GM23338 (cell line): Measurements from ENCODE around the gene GPC6. TPM values are rescaled to one million over a fixed set of nuclear protein-coding genes. Genes with fewer than 3 reads are reported as not detected.
A peak's percentile ranks its signal among the peaks of the same experiment; 100 is the strongest.

Experiments
- ATAC-seq: fragments of 200-7000 bp; cut with Tn5 transposase; 3 replicates; pipeline ENCODE4 v1.9.1; 2020
- DNase-seq: peaks from one replicate; pipeline ENCODE4 v3.0.0-alpha.2; 2015; ENCODE audit warnings: low spot score
- H2AFZ ChIP-seq: fragments of 200-600 bp; sonication (generic); 2 replicates; pipeline ENCODE4 v1.8.0; 2016; ENCODE audit warnings: antibody characterized with exemption, mild to moderate bottlenecking, moderate library complexity
- H3F3A ChIP-seq: fragments of 200-600 bp; sonication (generic); replicated peaks from 2 replicates; pipeline ENCODE4 v1.8.0; 2017; ENCODE audit warnings: antibody characterized with exemption, mixed run types, low read depth
- H3K27ac ChIP-seq: fragments of 200-600 bp; sonication (generic); 2 replicates; pipeline ENCODE4 v1.6.1; 2016; ENCODE audit warnings: low read depth
- H3K27me3 ChIP-seq: fragments of 200-600 bp; sonication (generic); 2 replicates; pipeline ENCODE4 v1.8.0; 2016; ENCODE audit warnings: mild to moderate bottlenecking, mixed run types, moderate library complexity; ENCODE audit not compliant: insufficient read depth
- H3K36me3 ChIP-seq: fragments of 200-600 bp; sonication (generic); 2 replicates; pipeline ENCODE4 v1.8.0; 2016; ENCODE audit warnings: mild to moderate bottlenecking; ENCODE audit not compliant: insufficient read depth
- H3K4me1 ChIP-seq: fragments of 200-600 bp; sonication (generic); 2 replicates; pipeline ENCODE4 v1.8.0; 2016; ENCODE audit warnings: mild to moderate bottlenecking, moderate library complexity; ENCODE audit not compliant: insufficient read depth
- H3K4me2 ChIP-seq: fragments of 200-600 bp; sonication (generic); 2 replicates; pipeline ENCODE4 v1.7.1; 2017; ENCODE audit warnings: mixed run types
- H3K4me3 ChIP-seq: fragments of 200-600 bp; sonication (generic); 2 replicates; pipeline ENCODE4 v1.6.1; 2016; ENCODE audit warnings: mixed run types
- H3K79me2 ChIP-seq: fragments of 200-600 bp; sonication (generic); replicated peaks from 2 replicates; pipeline ENCODE4 v1.8.0; 2017; ENCODE audit warnings: mild to moderate bottlenecking; ENCODE audit not compliant: insufficient read depth
- H3K9me2 ChIP-seq: fragments of 200-600 bp; sonication (generic); 2 replicates; pipeline ENCODE4 v1.8.0; 2017; ENCODE audit not compliant: insufficient read depth
- H4K20me1 ChIP-seq: fragments of 200-600 bp; sonication (generic); replicated peaks from 2 replicates; pipeline ENCODE4 v1.8.0; 2017; ENCODE audit warnings: mild to moderate bottlenecking; ENCODE audit not compliant: insufficient read depth
- H3K27ac Mint-ChIP-seq: 2 replicates; pipeline ENCODE4 v1.8.0; 2020; ENCODE audit warnings: inconsistent platforms, mild to moderate bottlenecking, moderate library complexity, mixed read lengths
- H3K27me3 Mint-ChIP-seq: 3 replicates; pipeline ENCODE4 v1.8.0; 2022; ENCODE audit warnings: low read depth, mild to moderate bottlenecking, moderate library complexity, mixed read lengths, inconsistent platforms; ENCODE audit not compliant: insufficient read depth, poor library complexity
- H3K36me3 Mint-ChIP-seq: 3 replicates; pipeline ENCODE4 v1.8.0; 2021; ENCODE audit warnings: low read depth, mild to moderate bottlenecking, inconsistent platforms, moderate library complexity, mixed read lengths
- H3K4me1 Mint-ChIP-seq: 3 replicates; pipeline ENCODE4 v1.8.0; 2020; ENCODE audit warnings: mild to moderate bottlenecking, inconsistent platforms, mixed read lengths
- H3K4me3 Mint-ChIP-seq: 3 replicates; pipeline ENCODE4 v1.8.0; 2021; ENCODE audit warnings: moderate library complexity, mild to moderate bottlenecking, inconsistent platforms, mixed read lengths
- H3K9me3 Mint-ChIP-seq: 3 replicates; pipeline ENCODE4 v1.8.0; 2020; ENCODE audit warnings: moderate library complexity, mild to moderate bottlenecking, inconsistent platforms, mixed read lengths
- EZH2 ChIP-seq: fragments of 200-600 bp; sonication (generic); IDR thresholded peaks from one replicate; pipeline ENCODE4 v1.8.0; 2017; ENCODE audit warnings: antibody characterized with exemption, mild to moderate bottlenecking, low read depth; ENCODE audit not compliant: unreplicated experiment
- JUNB ChIP-seq: IDR thresholded peaks from one replicate; pipeline ENCODE4 v1.6.1; 2016; ENCODE audit warnings: antibody characterized with exemption; ENCODE audit not compliant: unreplicated experiment
- NANOG ChIP-seq: IDR thresholded peaks from 2 replicates; pipeline ENCODE4 v1.6.1; 2016; ENCODE audit warnings: antibody characterized with exemption, borderline replicate concordance
- POLR2AphosphoS5 ChIP-seq: IDR thresholded peaks from 2 replicates; pipeline ENCODE4 v1.6.1; 2016; ENCODE audit warnings: antibody characterized with exemption, low read depth
- STAT1 ChIP-seq: IDR thresholded peaks from one replicate; pipeline ENCODE4 v1.6.1; 2016; ENCODE audit warnings: antibody characterized with exemption; ENCODE audit not compliant: unreplicated experiment
- ZNF331 ChIP-seq: fragments of 250-450 bp; sonication (Bioruptor Pico); IDR thresholded peaks from 2 replicates; pipeline ENCODE4 v1.5.0; 2020; ENCODE audit warnings: low read depth, mild to moderate bottlenecking, moderate library complexity
- polyA plus RNA-seq: library from polyadenylated mRNA; unstranded; fragments of >200 nt; fragmentation: Nextera tagmentation; extraction: Ambion mirVana; gene quantifications from 2 replicates; pipeline ENCODE4 v1.2.1, GENCODE V29; 2016
- total RNA-seq: library from RNA; depleted of rRNA; stranded (reverse); fragments of >200 nt; shearing (Covaris generic); gene quantifications from 2 replicates; pipeline ENCODE4 v1.2.3, GENCODE V29; 2014
- TF ChIP-seq, protein P1 (sequence below): fragments of 250-450 bp; sonication (Bioruptor Pico); IDR thresholded peaks from 2 replicates; pipeline ENCODE4 v1.5.0; 2020; ENCODE audit warnings: mild to moderate bottlenecking, moderate library complexity
- TF ChIP-seq, protein P2 (sequence below): IDR thresholded peaks from 2 replicates; pipeline ENCODE4 v1.6.1; 2016; ENCODE audit warnings: antibody characterized with exemption

Gene GPC6
- total and polyA plus RNA-seq, 2 experiments from 2014 or later, result 6.4 to 28.6 TPM

DNA sequence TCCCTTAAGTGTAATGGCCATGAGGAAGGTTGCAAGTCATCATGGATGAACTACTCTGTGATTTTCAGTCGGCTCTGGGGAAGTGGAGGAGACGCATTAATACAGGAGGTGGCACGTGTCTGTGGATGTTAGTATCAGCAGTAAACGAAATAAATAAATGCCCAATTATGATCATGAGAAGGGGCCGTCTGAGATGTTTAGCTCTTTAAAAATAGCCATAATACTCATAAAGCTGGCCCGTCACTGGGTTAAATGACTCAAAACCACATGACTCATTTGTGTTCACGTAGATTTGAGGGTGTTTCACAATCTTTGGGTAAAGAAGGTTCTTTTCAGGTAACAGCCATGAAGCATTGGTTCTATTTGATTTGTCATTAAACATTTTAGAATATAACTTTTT is 620.6 kb downstream of the GPC6 start (continued):
- TF ChIP-seq, protein P1, sequence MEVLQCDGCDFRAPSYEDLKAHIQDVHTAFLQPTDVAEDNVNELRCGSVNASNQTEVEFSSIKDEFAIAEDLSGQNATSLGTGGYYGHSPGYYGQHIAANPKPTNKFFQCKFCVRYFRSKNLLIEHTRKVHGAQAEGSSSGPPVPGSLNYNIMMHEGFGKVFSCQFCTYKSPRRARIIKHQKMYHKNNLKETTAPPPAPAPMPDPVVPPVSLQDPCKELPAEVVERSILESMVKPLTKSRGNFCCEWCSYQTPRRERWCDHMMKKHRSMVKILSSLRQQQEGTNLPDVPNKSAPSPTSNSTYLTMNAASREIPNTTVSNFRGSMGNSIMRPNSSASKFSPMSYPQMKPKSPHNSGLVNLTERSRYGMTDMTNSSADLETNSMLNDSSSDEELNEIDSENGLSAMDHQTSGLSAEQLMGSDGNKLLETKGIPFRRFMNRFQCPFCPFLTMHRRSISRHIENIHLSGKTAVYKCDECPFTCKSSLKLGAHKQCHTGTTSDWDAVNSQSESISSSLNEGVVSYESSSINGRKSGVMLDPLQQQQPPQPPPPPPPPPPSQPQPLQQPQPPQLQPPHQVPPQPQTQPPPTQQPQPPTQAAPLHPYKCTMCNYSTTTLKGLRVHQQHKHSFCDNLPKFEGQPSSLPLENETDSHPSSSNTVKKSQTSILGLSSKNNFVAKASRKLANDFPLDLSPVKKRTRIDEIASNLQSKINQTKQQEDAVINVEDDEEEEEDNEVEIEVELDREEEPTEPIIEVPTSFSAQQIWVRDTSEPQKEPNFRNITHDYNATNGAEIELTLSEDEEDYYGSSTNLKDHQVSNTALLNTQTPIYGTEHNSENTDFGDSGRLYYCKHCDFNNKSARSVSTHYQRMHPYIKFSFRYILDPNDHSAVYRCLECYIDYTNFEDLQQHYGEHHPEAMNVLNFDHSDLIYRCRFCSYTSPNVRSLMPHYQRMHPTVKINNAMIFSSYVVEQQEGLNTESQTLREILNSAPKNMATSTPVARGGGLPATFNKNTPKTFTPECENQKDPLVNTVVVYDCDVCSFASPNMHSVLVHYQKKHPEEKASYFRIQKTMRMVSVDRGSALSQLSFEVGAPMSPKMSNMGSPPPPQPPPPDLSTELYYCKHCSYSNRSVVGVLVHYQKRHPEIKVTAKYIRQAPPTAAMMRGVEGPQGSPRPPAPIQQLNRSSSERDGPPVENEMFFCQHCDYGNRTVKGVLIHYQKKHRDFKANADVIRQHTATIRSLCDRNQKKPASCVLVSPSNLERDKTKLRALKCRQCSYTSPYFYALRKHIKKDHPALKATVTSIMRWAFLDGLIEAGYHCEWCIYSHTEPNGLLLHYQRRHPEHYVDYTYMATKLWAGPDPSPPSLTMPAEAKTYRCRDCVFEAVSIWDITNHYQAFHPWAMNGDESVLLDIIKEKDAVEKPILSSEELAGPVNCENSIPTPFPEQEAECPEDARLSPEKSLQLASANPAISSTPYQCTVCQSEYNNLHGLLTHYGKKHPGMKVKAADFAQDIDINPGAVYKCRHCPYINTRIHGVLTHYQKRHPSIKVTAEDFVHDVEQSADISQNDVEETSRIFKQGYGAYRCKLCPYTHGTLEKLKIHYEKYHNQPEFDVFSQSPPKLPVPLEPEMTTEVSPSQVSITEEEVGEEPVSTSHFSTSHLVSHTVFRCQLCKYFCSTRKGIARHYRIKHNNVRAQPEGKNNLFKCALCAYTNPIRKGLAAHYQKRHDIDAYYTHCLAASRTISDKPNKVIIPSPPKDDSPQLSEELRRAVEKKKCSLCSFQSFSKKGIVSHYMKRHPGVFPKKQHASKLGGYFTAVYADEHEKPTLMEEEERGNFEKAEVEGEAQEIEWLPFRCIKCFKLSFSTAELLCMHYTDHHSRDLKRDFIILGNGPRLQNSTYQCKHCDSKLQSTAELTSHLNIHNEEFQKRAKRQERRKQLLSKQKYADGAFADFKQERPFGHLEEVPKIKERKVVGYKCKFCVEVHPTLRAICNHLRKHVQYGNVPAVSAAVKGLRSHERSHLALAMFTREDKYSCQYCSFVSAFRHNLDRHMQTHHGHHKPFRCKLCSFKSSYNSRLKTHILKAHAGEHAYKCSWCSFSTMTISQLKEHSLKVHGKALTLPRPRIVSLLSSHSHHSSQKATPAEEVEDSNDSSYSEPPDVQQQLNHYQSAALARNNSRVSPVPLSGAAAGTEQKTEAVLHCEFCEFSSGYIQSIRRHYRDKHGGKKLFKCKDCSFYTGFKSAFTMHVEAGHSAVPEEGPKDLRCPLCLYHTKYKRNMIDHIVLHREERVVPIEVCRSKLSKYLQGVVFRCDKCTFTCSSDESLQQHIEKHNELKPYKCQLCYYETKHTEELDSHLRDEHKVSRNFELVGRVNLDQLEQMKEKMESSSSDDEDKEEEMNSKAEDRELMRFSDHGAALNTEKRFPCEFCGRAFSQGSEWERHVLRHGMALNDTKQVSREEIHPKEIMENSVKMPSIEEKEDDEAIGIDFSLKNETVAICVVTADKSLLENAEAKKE (CRISPR knock-in tag), result no peak

DNA sequence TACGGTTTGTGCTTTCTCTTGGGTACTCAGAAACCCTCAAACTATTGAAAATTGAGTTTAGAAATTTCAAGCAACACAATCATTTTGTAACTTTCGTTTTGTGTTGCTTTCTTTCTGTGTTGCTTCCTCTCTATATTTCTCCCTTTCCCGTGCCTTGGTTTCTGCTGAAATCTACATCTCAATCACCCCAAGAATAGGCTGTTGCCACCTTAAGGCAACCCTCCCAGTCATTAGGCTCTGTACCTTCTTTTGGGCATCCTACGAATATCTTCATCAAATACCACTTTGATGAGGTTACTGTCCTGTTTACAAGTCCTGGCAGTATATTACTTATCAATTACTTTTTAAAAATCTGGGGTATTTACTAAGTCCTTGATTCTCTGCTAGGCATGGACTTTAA is 621.6 kb downstream of the GPC6 start:
- Histone ChIP-seq H3K4me1 (peaks cover 11% of the 10 kb centered on the region; the same call in 1 of the 2 replicates), H2AFZ (no peak overlapping the region), H3K36me3 (no peaks in the 10 kb centered on the region), H3K4me3 (no peak overlapping the region), H3K4me2 (no peak overlapping the region), H3K27ac (no peak overlapping the region), H3K79me2 (no peaks in the 10 kb centered on the region), H4K20me1 (no peaks in the 10 kb centered on the region), H3K27me3 (no peaks in the 10 kb centered on the region), H3K9me2 (no peaks in the 10 kb centered on the region), H3F3A (no peaks in the 10 kb centered on the region)
- DNase-seq, result peak; percentile 18
- Mint-ChIP-seq H3K4me1 (peaks cover 10% of the 10 kb centered on the region; the same call in 2 of the 3 replicates), H3K4me3 (no peak overlapping the region), H3K27ac (no peak overlapping the region), H3K36me3 (no peaks in the 10 kb centered on the region), H3K27me3 (no peaks in the 10 kb centered on the region), H3K9me3 (no peaks in the 10 kb centered on the region)
- ATAC-seq, result peak; percentile 40; the same call in 2 of the 3 replicates
- no peak for TF ChIP-seq ZNF331 (CRISPR knock-in tag)
- no peak for TF ChIP-seq STAT1
- TF ChIP-seq EZH2, result no peak
- no peak for TF ChIP-seq NANOG
- TF ChIP-seq, protein P2, sequence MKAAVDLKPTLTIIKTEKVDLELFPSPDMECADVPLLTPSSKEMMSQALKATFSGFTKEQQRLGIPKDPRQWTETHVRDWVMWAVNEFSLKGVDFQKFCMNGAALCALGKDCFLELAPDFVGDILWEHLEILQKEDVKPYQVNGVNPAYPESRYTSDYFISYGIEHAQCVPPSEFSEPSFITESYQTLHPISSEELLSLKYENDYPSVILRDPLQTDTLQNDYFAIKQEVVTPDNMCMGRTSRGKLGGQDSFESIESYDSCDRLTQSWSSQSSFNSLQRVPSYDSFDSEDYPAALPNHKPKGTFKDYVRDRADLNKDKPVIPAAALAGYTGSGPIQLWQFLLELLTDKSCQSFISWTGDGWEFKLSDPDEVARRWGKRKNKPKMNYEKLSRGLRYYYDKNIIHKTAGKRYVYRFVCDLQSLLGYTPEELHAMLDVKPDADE, result no peak
- TF ChIP-seq POLR2AphosphoS5, result no peak
- no peak for TF ChIP-seq JUNB
- TF ChIP-seq, protein P1 (CRISPR knock-in tag), result no peak
